H1 (cell line): ENCODE results near the gene PRG3. TPM values are rescaled to one million over a fixed set of nuclear protein-coding genes. Genes with fewer than 3 reads are reported as not detected.
"Not testable (repeated sequence)": the region's sequence is repeated elsewhere in the genome, so short reads cannot be mapped to it uniquely, and the experiment has no call there.

Experiments used
- CTCF ChIA-PET: fragments of 300-600 bp; sonication (Branson Sonifier 250); formaldehyde crosslinking; loops from one replicate; lab custom pipeline; 2021; ENCODE audit not compliant: partially characterized antibody; lab: Charles Lee
- POLR2A ChIA-PET: fragments of 300-600 bp; sonication (Branson Sonifier 250); formaldehyde crosslinking; loops from one replicate; lab custom pipeline; 2021; ENCODE audit warnings: inconsistent platforms; ENCODE audit not compliant: partially characterized antibody; lab: Charles Lee
- DNase-seq, 2 experiments: peaks; one replicate each; pipeline versions ENCODE4 v3.0.0 to v3.0.0-alpha.2; 2010 to 2022; ENCODE audit warnings: low spot score in 2 of 2, low read depth in 1 of 2, mixed read lengths in 1 of 2
- FAIRE-seq: peaks from 2 replicates; lab custom pipeline; 2011; peaks lifted over from hg19 to GRCh38; lab: Jason Lieb, UNC
- H2AFZ ChIP-seq: 2 replicates; pipeline ENCODE4 v1.8.1; 2012; ENCODE audit warnings: low read length, inconsistent platforms
- H2AK5ac ChIP-seq: 2 replicates; pipeline ENCODE4 v1.6.1; 2013; ENCODE audit warnings: low read depth, low read length
- H2BK120ac ChIP-seq: replicated peaks from 2 replicates; pipeline ENCODE3; 2013; ENCODE audit warnings: low read depth, low read length, inconsistent platforms
- H2BK12ac ChIP-seq: 2 replicates; pipeline ENCODE4 v1.6.1; 2013; ENCODE audit warnings: low read depth, low read length
- H2BK15ac ChIP-seq: 2 replicates; pipeline ENCODE4 v1.6.1; 2013; ENCODE audit warnings: low read length
- H2BK20ac ChIP-seq: 2 replicates; pipeline ENCODE4 v1.6.1; 2013; ENCODE audit warnings: low read length
- H2BK5ac ChIP-seq: 2 replicates; pipeline ENCODE4 v1.6.1; 2013; ENCODE audit warnings: low read depth, low read length
- H3K14ac ChIP-seq: 2 replicates; pipeline ENCODE4 v1.6.1; 2013; ENCODE audit warnings: inconsistent platforms; ENCODE audit not compliant: insufficient read length
- H3K18ac ChIP-seq: 2 replicates; pipeline ENCODE4 v1.6.1; 2013; ENCODE audit warnings: low read length; ENCODE audit errors: extremely low read depth
- H3K23ac ChIP-seq: 2 replicates; pipeline ENCODE4 v1.6.1; 2013; ENCODE audit warnings: inconsistent platforms; ENCODE audit not compliant: insufficient read length
- H3K23me2 ChIP-seq: 2 replicates; pipeline ENCODE4 v1.6.1; 2013; ENCODE audit warnings: low read depth, low read length
- H3K27ac ChIP-seq: 2 replicates; pipeline ENCODE4 v1.6.1; 2011; ENCODE audit warnings: low read depth, low read length, inconsistent platforms
- H3K27me3 ChIP-seq, 4 experiments: replicated peaks in 1 of 4; 1 replicate in 1 of 4; 2 replicates in 3 of 4; pipeline versions ENCODE4 v1.6.1 to v1.8.1; 2011 to 2013; ENCODE audit warnings: low read length in 3 of 4, mild to moderate bottlenecking in 3 of 4, inconsistent platforms in 2 of 4, mixed read lengths in 2 of 4, moderate library complexity in 1 of 4; ENCODE audit not compliant: control insufficient read depth in 3 of 4, insufficient read depth in 3 of 4; ENCODE audit errors: extremely low read depth in 1 of 4
- H3K36me3 ChIP-seq, 4 experiments: 2 replicates each; pipeline versions ENCODE4 v1.6.1 to v1.8.1; 2011 to 2013; ENCODE audit warnings: mild to moderate bottlenecking in 4 of 4, low read length in 3 of 4, moderate library complexity in 2 of 4, control low read depth in 1 of 4, inconsistent platforms in 1 of 4; ENCODE audit not compliant: insufficient read depth in 4 of 4, control insufficient read depth in 2 of 4
- H3K4ac ChIP-seq: replicated peaks from 2 replicates; pipeline ENCODE3; 2013; ENCODE audit warnings: low read length, low read depth, mixed read lengths, inconsistent platforms; ENCODE audit not compliant: insufficient read length
- H3K4me1 ChIP-seq, 4 experiments: replicated peaks in 1 of 4; 1 replicate in 1 of 4; 2 replicates in 3 of 4; pipeline versions ENCODE4 v1.6.1 to v1.8.1; 2011 to 2013; ENCODE audit warnings: low read length in 3 of 4, inconsistent platforms in 2 of 4, mixed read lengths in 1 of 4; ENCODE audit not compliant: insufficient read depth in 4 of 4, control insufficient read depth in 3 of 4
- H3K4me2 ChIP-seq, 2 experiments: 2 replicates each; pipeline versions ENCODE4 v1.6.1 to v1.8.1; 2011 to 2013; ENCODE audit warnings: low read depth in 2 of 2, low read length in 2 of 2, control low read depth in 1 of 2, inconsistent platforms in 1 of 2, mild to moderate bottlenecking in 1 of 2; ENCODE audit not compliant: insufficient read depth in 1 of 2
- H3K4me3 ChIP-seq, 4 experiments: fragments of 200-600, 300-600 bp in 1 of 4; sonication (generic), shearing (Covaris generic), sonication (Bioruptor Twin) in 1 of 4; 2 replicates each; pipeline versions ENCODE4 v1.5.1 to v1.8.1; 2011 to 2016; ENCODE audit warnings: low read length in 4 of 4, low read depth in 3 of 4, control low read depth in 2 of 4, inconsistent platforms in 2 of 4, mild to moderate bottlenecking in 2 of 4, mixed read lengths in 1 of 4, moderate library complexity in 1 of 4; ENCODE audit not compliant: insufficient read depth in 2 of 4; ENCODE audit errors: extremely low read depth in 1 of 4
- H3K56ac ChIP-seq: replicated peaks from 2 replicates; pipeline ENCODE3; 2013; ENCODE audit warnings: low read depth, mild to moderate bottlenecking, mixed read lengths, low read length, inconsistent platforms; ENCODE audit not compliant: insufficient read length
- H3K79me1 ChIP-seq: 2 replicates; pipeline ENCODE4 v1.6.1; 2013; ENCODE audit warnings: low read depth, low read length, control low read depth
- H3K79me2 ChIP-seq, 2 experiments: 2 replicates each; pipeline versions ENCODE4 v1.6.1 to v1.8.1; 2012 to 2013; ENCODE audit warnings: low read length in 2 of 2, mild to moderate bottlenecking in 2 of 2, inconsistent platforms in 1 of 2; ENCODE audit not compliant: insufficient read depth in 2 of 2, control insufficient read depth in 1 of 2
- H3K9ac ChIP-seq, 4 experiments: replicated peaks in 1 of 4; 1 replicate in 1 of 4; 2 replicates in 3 of 4; pipeline versions ENCODE4 v1.6.1 to v1.8.1; 2011 to 2013; ENCODE audit warnings: low read depth in 3 of 4, low read length in 3 of 4, control low read depth in 2 of 4, mild to moderate bottlenecking in 2 of 4, moderate library complexity in 2 of 4, inconsistent platforms in 1 of 4; ENCODE audit errors: extremely low read depth in 1 of 4
- H3K9me3 ChIP-seq, 2 experiments: 2 replicates each; pipeline versions ENCODE4 v1.6.1 to v1.8.1; 2012 to 2013; ENCODE audit warnings: mild to moderate bottlenecking in 2 of 2, moderate library complexity in 2 of 2, control low read depth in 1 of 2, inconsistent platforms in 1 of 2, low read depth in 1 of 2, low read length in 1 of 2, mixed read lengths in 1 of 2; ENCODE audit not compliant: insufficient read depth in 2 of 2
- H4K20me1 ChIP-seq, 2 experiments: replicated peaks in 1 of 2; 2 replicates each; pipeline versions ENCODE3 to v1.8.1; 2011 to 2013; ENCODE audit warnings: inconsistent platforms in 2 of 2, low read length in 2 of 2, mild to moderate bottlenecking in 1 of 2; ENCODE audit not compliant: insufficient read depth in 2 of 2, control insufficient read depth in 1 of 2
- H4K5ac ChIP-seq: 2 replicates; pipeline ENCODE4 v1.6.1; 2013; ENCODE audit warnings: low read length, low read depth, mixed read lengths, inconsistent platforms; ENCODE audit not compliant: insufficient read length
- H4K8ac ChIP-seq: 2 replicates; pipeline ENCODE4 v1.8.0; 2013; ENCODE audit warnings: mild to moderate bottlenecking, moderate library complexity, low read length, inconsistent platforms; ENCODE audit not compliant: insufficient read depth; ENCODE audit errors: extremely low read depth
- H4K91ac ChIP-seq: replicated peaks from 2 replicates; pipeline ENCODE3; 2013; ENCODE audit warnings: low read length, mixed read lengths, inconsistent platforms; ENCODE audit not compliant: insufficient read length
- WGBS, 2 experiments: shearing (Covaris generic) in 1 of 2; methylation state at CpG; one replicate each; pipeline versions ENCODE4 v1.1.6 to v1.1.7; 2013 to 2015; ENCODE audit warnings: low lambda C conversion rate in 2 of 2, mixed read lengths in 2 of 2, inconsistent platforms in 1 of 2, low coverage in 1 of 2, missing lambda C conversion rate in 1 of 2; ENCODE audit not compliant: insufficient replicate concordance in 2 of 2, insufficient coverage in 1 of 2, insufficient read length in 1 of 2; ENCODE audit errors: extremely low coverage in 1 of 2, missing lambda C conversion rate in 1 of 2; 5-methylcytosine and 5-hydroxymethylcytosine counted together
- polyA plus RNA-seq, 7 experiments: library from polyadenylated mRNA; depleted of rRNA in 3 of 7; stranded (reverse) in 5 of 7; unstranded in 2 of 7; fragments of >200 nt in 5 of 7; fragments of 200-250 nt in 2 of 7; gene quantifications; 1 replicate in 5 of 7; 2 replicates in 1 of 7; 4 replicates in 1 of 7; pipeline versions ENCODE4 v1.2.1 to v1.2.3, GENCODE V29; 2011 to 2013; ENCODE audit warnings: missing spikeins in 2 of 7, mixed read lengths in 2 of 7
- total RNA-seq: library from RNA; stranded (reverse); fragmentation: NEBNext Ultra II Directional; extraction: Animal tissue kit (Norgen Biotek cat#: 25700); gene quantifications from 2 replicates; pipeline ENCODE4 v1.2.1, GENCODE V29; 2021

The PRG3 gene
- total and polyA plus RNA-seq, 2 of the 8 experiments (the other 6 are each of a cell fraction or from before 2014, with no cell fraction given), result not detected

DNA sequence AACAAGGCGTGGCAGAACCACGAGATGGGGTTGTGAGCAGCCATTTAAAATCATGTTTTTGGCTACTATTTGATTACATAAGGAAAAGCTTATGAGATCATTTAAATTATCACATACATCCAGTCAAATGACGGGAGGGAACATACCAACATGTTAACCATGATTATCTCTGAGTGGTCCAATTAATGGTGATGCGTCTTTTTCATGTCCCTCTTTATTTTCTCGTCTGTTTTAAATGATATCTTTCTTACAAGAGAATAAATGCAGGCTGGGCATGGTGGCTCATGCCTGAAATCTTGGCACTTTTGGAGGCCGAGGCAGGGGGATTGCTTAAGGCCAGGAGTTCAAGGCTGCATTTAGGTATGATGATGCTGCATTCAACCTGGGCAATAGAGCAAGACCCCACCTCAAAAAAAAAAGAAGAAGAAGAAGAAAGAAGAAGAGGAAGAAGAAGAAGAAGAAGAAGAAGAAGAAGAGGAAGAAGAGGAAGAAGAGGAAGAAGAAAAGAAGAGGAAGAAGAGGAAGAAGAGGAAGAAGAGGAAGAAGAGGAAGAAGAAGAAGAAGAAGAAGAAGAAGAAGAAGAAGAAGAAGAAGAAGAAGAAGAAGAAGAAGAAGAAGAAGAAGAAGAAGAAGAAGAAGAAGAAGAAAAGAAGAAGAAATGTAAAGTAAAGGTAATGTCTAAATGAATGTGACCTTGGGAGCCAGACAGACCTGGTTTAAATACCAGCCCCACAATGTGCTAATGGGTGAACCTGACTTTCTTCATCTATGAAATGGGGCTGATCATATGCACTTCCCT lies 22.3 kb upstream of the PRG3 start:
- not testable (repeated sequence) for H3K9me3 ChIP-seq, H3K4me1 ChIP-seq, H4K91ac ChIP-seq, H3K18ac ChIP-seq, H2BK20ac ChIP-seq, H3K27ac ChIP-seq, H2AK5ac ChIP-seq, H3K79me1 ChIP-seq, H2BK120ac ChIP-seq, H4K5ac ChIP-seq, H2BK15ac ChIP-seq, FAIRE-seq, H3K56ac ChIP-seq, H3K4me3 ChIP-seq, H3K4me2 ChIP-seq, H3K27me3 ChIP-seq, H2BK12ac ChIP-seq, H4K8ac ChIP-seq, H3K79me2 ChIP-seq, H3K9ac ChIP-seq, H3K14ac ChIP-seq, H4K20me1 ChIP-seq, H3K23ac ChIP-seq, H3K4ac ChIP-seq, H2AFZ ChIP-seq, H3K23me2 ChIP-seq, DNase-seq, H2BK5ac ChIP-seq
- WGBS, 2 experiments, result 81% methylated on average over 6 of the region's 6 CpGs; no CpG with 5 or more reads in 1 of the 2 experiments
- CTCF ChIA-PET, result interaction anchor here (0.6 to 1.2 kb wide), 5 partner anchors 23 to 1031 kb away, joined by 3 read pairs; no protein-coding TSS in a partner anchor
- POLR2A ChIA-PET, result interaction anchor here (1.0 to 1.2 kb wide), 3 partner anchors 10 to 234 kb away, joined by 3 to 4 read pairs (median 4); no protein-coding TSS in a partner anchor
- peaks cover 4 to 13% (median 10%) of the 10 kb centered on the region in 4 experiments; a peak in 6 of 8 replicates for H3K36me3 ChIP-seq
